Endothelial cell of umbilical vein (primary cell): ENCODE measurements around the gene MED8. TPM values are rescaled to one million over a fixed set of nuclear protein-coding genes. Genes with fewer than 3 reads are reported as not detected.
A peak's percentile ranks its signal among the peaks of the same experiment; 100 is the strongest.

ENCODE experiments used
- BruUV-seq: library from RNA; stranded (reverse); fragments of 400-500 nt; replicated peaks from 2 replicates; lab custom pipeline; 2021; lab: Mats Ljungman, UMichigan
- CTCF ChIA-PET: fragments of 300-600, 350-600 bp; sonication (Branson Sonifier 250); formaldehyde crosslinking; loops from one replicate; lab custom pipeline; 2021; ENCODE audit warnings: antibody characterized with exemption, inconsistent platforms; lab: Charles Lee
- POLR2A ChIA-PET: fragments of 300-600, 350-600 bp; sonication (Branson Sonifier 250); formaldehyde crosslinking; loops from one replicate; lab custom pipeline; 2021; ENCODE audit warnings: antibody characterized with exemption, inconsistent platforms; lab: Charles Lee
- DNase-seq: peaks from one replicate; pipeline ENCODE4 v3.0.0-alpha.2; 2011; ENCODE audit warnings: low read depth, low spot score
- FAIRE-seq: peaks from 2 replicates; lab custom pipeline; 2011; peaks lifted over from hg19 to GRCh38; lab: Jason Lieb, UNC
- H2AFZ ChIP-seq: 2 replicates; pipeline ENCODE4 v1.6.0; 2012; ENCODE audit warnings: low read depth, low read length, control low read depth, inconsistent platforms
- H3K27ac ChIP-seq: 2 replicates; pipeline ENCODE4 v1.5.1; 2011; ENCODE audit warnings: low read depth, mild to moderate bottlenecking, control low read depth, low read length, moderate library complexity; ENCODE audit not compliant: insufficient read depth
- H3K27me3 ChIP-seq, 2 experiments: 2 replicates each; pipeline versions ENCODE4 v1.6.0 to v1.6.1; 2011; ENCODE audit warnings: low read length in 2 of 2, mixed read lengths in 1 of 2; ENCODE audit not compliant: control insufficient read depth in 2 of 2, insufficient read depth in 2 of 2
- H3K36me3 ChIP-seq, 2 experiments: 2 replicates in 1 of 2; 3 replicates in 1 of 2; pipeline ENCODE4 v1.5.1; 2011; ENCODE audit warnings: low read length in 2 of 2, mild to moderate bottlenecking in 1 of 2, moderate library complexity in 1 of 2; ENCODE audit not compliant: control insufficient read depth in 2 of 2, insufficient read depth in 2 of 2; ENCODE audit errors: extremely low read depth in 1 of 2
- H3K4me1 ChIP-seq: 3 replicates; pipeline ENCODE4 v1.5.1; 2011; ENCODE audit warnings: mild to moderate bottlenecking, low read length; ENCODE audit not compliant: control insufficient read depth, insufficient read depth; ENCODE audit errors: extremely low read depth
- H3K4me2 ChIP-seq: 2 replicates; pipeline ENCODE4 v1.6.1; 2011; ENCODE audit warnings: low read length, control low read depth, mixed read lengths; ENCODE audit not compliant: insufficient read depth
- H3K4me3 ChIP-seq, 3 experiments: fragments of 200-600 bp in 1 of 3; sonication (generic), shearing (Covaris generic) in 1 of 3; replicated peaks in 1 of 3; 2 replicates each; pipeline ENCODE4 v1.5.1; 2011 to 2016; ENCODE audit warnings: control low read depth in 3 of 3, low read length in 3 of 3, mild to moderate bottlenecking in 2 of 3, inconsistent platforms in 1 of 3, low read depth in 1 of 3, moderate library complexity in 1 of 3; ENCODE audit not compliant: insufficient read depth in 1 of 3
- H3K79me2 ChIP-seq: 2 replicates; pipeline ENCODE4 v1.6.0; 2012; ENCODE audit warnings: low read length, inconsistent platforms; ENCODE audit not compliant: control insufficient read depth, insufficient read depth
- H3K9ac ChIP-seq: replicated peaks from 2 replicates; pipeline ENCODE3; 2011; ENCODE audit warnings: low read length, control low read depth; ENCODE audit not compliant: insufficient read depth; ENCODE audit errors: extremely low read depth
- H3K9me1 ChIP-seq: replicated peaks from 3 replicates; pipeline ENCODE4 v1.6.0; 2011; ENCODE audit warnings: mild to moderate bottlenecking, low read length; ENCODE audit not compliant: control insufficient read depth, insufficient read depth; ENCODE audit errors: extremely low read depth
- H3K9me3 ChIP-seq: replicated peaks from 2 replicates; pipeline ENCODE4 v1.5.1; 2012; ENCODE audit warnings: low read length, inconsistent platforms; ENCODE audit not compliant: control insufficient read depth, insufficient read depth
- H4K20me1 ChIP-seq: replicated peaks from 2 replicates; pipeline ENCODE3; 2011; ENCODE audit warnings: mild to moderate bottlenecking, low read length; ENCODE audit not compliant: control insufficient read depth, insufficient read depth; ENCODE audit errors: extremely low read depth
- CTCF ChIP-seq, 2 donors: IDR thresholded peaks; 1 replicate in 1 of 2; 2 replicates in 1 of 2; pipeline ENCODE4 v1.5.1; 2011; ENCODE audit warnings: low read length in 2 of 2, mild to moderate bottlenecking in 2 of 2, moderate library complexity in 2 of 2, control low read depth in 1 of 2, inconsistent platforms in 1 of 2, low read depth in 1 of 2; ENCODE audit not compliant: insufficient read depth in 1 of 2; ENCODE audit errors: extremely low read depth in 1 of 2
- EZH2 ChIP-seq: IDR thresholded peaks from 2 replicates; pipeline ENCODE4 v1.6.1; 2012; ENCODE audit warnings: borderline replicate concordance, low read depth, mild to moderate bottlenecking, moderate library complexity, low read length, inconsistent platforms; ENCODE audit not compliant: severe bottlenecking
- FOS ChIP-seq: IDR thresholded peaks from 2 replicates; pipeline ENCODE4 v1.6.1; 2011; ENCODE audit warnings: mild to moderate bottlenecking, low read length, moderate library complexity, borderline replicate concordance; ENCODE audit not compliant: insufficient read depth
- GATA2 ChIP-seq: IDR thresholded peaks from 2 replicates; pipeline ENCODE4 v1.7.0; 2011; ENCODE audit warnings: low read depth, mild to moderate bottlenecking, moderate library complexity, mixed read lengths, low read length; ENCODE audit not compliant: insufficient read length, insufficient read depth
- JUN ChIP-seq: IDR thresholded peaks from 2 replicates; pipeline ENCODE4 v1.6.1; 2011; ENCODE audit warnings: borderline replicate concordance, low read depth; ENCODE audit not compliant: insufficient read length, insufficient read depth
- MAX ChIP-seq: IDR thresholded peaks from 2 replicates; pipeline ENCODE4 v1.6.1; 2011; ENCODE audit not compliant: insufficient read depth, insufficient read length
- MYC ChIP-seq: IDR thresholded peaks from one replicate; pipeline ENCODE4 v1.6.1; 2011; ENCODE audit warnings: mild to moderate bottlenecking, low read depth, low read length
- POLR2A ChIP-seq: IDR thresholded peaks from 2 replicates; pipeline ENCODE4 v1.6.1; 2012; ENCODE audit warnings: low read depth, mild to moderate bottlenecking, control low read depth, low read length
- POLR2AphosphoS5 ChIP-seq: IDR thresholded peaks from 2 replicates; pipeline ENCODE4 v1.6.1; 2012; ENCODE audit warnings: low read depth, mild to moderate bottlenecking, control low read depth, low read length, moderate library complexity; ENCODE audit not compliant: insufficient read depth
- dilution Hi-C: fragments of 300-500 bp; cut with MboI; formaldehyde crosslinking; loops from one replicate; pipeline ENCODE4 v1.15.0; 2019; ENCODE audit warnings: low sequenced_read_pairs; ENCODE audit not compliant: extremely low pct_ligation_motif_present
- intact Hi-C: fragments of 100-400 bp; cut with micrococcal nuclease; formaldehyde crosslinking; loops from one replicate; pipeline ENCODE4 v1.10.0; 2022
- polyA plus RNA-seq, 4 experiments: library from polyadenylated mRNA; depleted of rRNA in 3 of 4; stranded (reverse) in 3 of 4; unstranded in 1 of 4; fragments of >200 nt; gene quantifications; 2 replicates each; pipeline versions ENCODE4 v1.2.1 to v1.2.3, GENCODE V29; 2011 to 2012; ENCODE audit warnings: missing spikeins in 1 of 4
- total RNA-seq: library from RNA; stranded (reverse); gene quantifications from 2 replicates; pipeline ENCODE4 v1.2.3, GENCODE V29; 2021

MED8 gene
- total and polyA plus RNA-seq, 2 donors (not counting 3 experiments of a cell fraction or from before 2014, with no cell fraction given) = 19.6 to 45.6 TPM

- Histone ChIP-seq H3K9ac (no peak overlapping the region), H3K4me1 (peaks cover 23% of the 10 kb centered on the region), H3K4me3 (no peak overlapping the region), H3K9me1 (no peaks in the 10 kb centered on the region), H3K9me3 (no peaks in the 10 kb centered on the region), H2AFZ (no peak overlapping the region), H3K4me2 (no peak overlapping the region), H3K27ac (no peak overlapping the region), H3K36me3 (peaks cover 0 to 3% of the 10 kb centered on the region in 2 experiments), H3K27me3 (no peaks in the 10 kb centered on the region), H4K20me1 (no peaks in the 10 kb centered on the region), H3K79me2 (no peaks in the 10 kb centered on the region)
- no TSS peak for BruUV-seq
- FAIRE-seq (no peak), DNase-seq (no peak)
- intact Hi-C loops (no loop called here), dilution Hi-C loops (no loop called here)
- ChIA-PET CTCF (interaction anchor here (1.2 to 2.0 kb wide), 2 partner anchors 18 to 150 kb away, joined by 4 to 6 read pairs; partner anchors contain the start of gene CDC20), POLR2A (interaction anchor here (1.1 kb wide), 1 partner anchor 12 kb away, joined by 5 read pairs; no protein-coding TSS in a partner anchor)
- TF ChIP-seq FOS (no peak), POLR2AphosphoS5 (no peak), POLR2A (no peak)
Measured at GRCh38 chr1:43376723-43377235, 12.8 kb downstream of the MED8 start.

- dilution Hi-C loops = no loop called here
- peak overlapping the region; percentile 4 for H3K4me2 ChIP-seq
- ChIA-PET CTCF (interaction anchor here (0.8 to 2.2 kb wide), 3 partner anchors 11 to 141 kb away, joined by 3 to 6 read pairs (median 4); no protein-coding TSS in a partner anchor), POLR2A (no interaction called here)
- H3K9me3 ChIP-seq = no peaks in the 10 kb centered on the region
- H3K4me1 ChIP-seq = peaks cover 32% of the 10 kb centered on the region
- DNase-seq (peak; percentile 80), FAIRE-seq (peak; percentile 98)
- no peaks in the 10 kb centered on the region for H3K9me1 ChIP-seq
- no peaks in the 10 kb centered on the region for H3K27me3 ChIP-seq
- H4K20me1 ChIP-seq = no peaks in the 10 kb centered on the region
- peaks cover 13% of the 10 kb centered on the region for H3K79me2 ChIP-seq
- peak overlapping the region; percentile 23 for H2AFZ ChIP-seq
- intact Hi-C loops = loop anchor here (1.0 to 2.0 kb wide), 2 partner anchors 16 to 73 kb away; partner anchors contain the start of genes MED8, SZT2 and TIE1
- no TSS peak for BruUV-seq
- H3K4me3 ChIP-seq = no peak overlapping the region
- TF ChIP-seq POLR2AphosphoS5 (peak; percentile 61), POLR2A (no peak), EZH2 (no peak), JUN (peak; percentile 76), CTCF (IDR thresholded peaks at IDR 0.05; ENCODE audit: extremely low read depth in 1 of 2, insufficient read depth in 1 of 2, low read depth in 1 of 2, low read length in 2 of 2) (no peak), FOS (peak; percentile 99), GATA2 (peak; percentile 9), MAX (no peak), MYC (no peak)
- H3K27ac ChIP-seq = peak overlapping the region; percentile 81
- no peaks in the 10 kb centered on the region for H3K36me3 ChIP-seq
- peak overlapping the region; percentile 11 for H3K9ac ChIP-seq
Measured at GRCh38 chr1:43373066-43373940, 16.3 kb downstream of the MED8 start.
